Epithelial cell of prostate (primary cell): ENCODE measurements around the gene BMP4.

Source experiments
- DNase-seq: peaks from one replicate; pipeline ENCODE4 v3.0.0-alpha.2; 2011; ENCODE audit warnings: low read depth, low spot score
- H3K27ac ChIP-seq: fragments of 450-650 bp; 2 replicates; pipeline ENCODE4 v1.5.1; 2017; ENCODE audit warnings: mild to moderate bottlenecking

The BMP4 gene

GRCh38 chr14:53967606-53968005, 11.0 kb upstream of the BMP4 start:
- no peak overlapping the region for H3K27ac ChIP-seq
- no peak for DNase-seq

- H3K27ac ChIP-seq, result no peak overlapping the region
- no peak for DNase-seq
These were observed 7.6 kb upstream of the BMP4 start for GRCh38 chr14:53964249-53964648.

- H3K27ac ChIP-seq, result no peak overlapping the region
- no peak for DNase-seq
These were observed 6.9 kb upstream of the BMP4 start for GRCh38 chr14:53963320-53964227.

GRCh38 chr14:53962953-53963319, 6.3 kb upstream of the BMP4 start:
- DNase-seq, result no peak
- H3K27ac ChIP-seq, result no peak overlapping the region

- no peak overlapping the region for H3K27ac ChIP-seq
- DNase-seq, result no peak
These were observed 2.0 kb upstream of the BMP4 start for GRCh38 chr14:53958628-53959027.

GRCh38 chr14:53957739-53958138, 1.1 kb upstream of the BMP4 start:
- no peak for DNase-seq
- H3K27ac ChIP-seq, result peak overlapping the region; percentile 25

- DNase-seq, result no peak
These were observed 776 bp downstream of the BMP4 start for GRCh38 chr14:53955671-53956426.

GRCh38 chr14:53955229-53955556, 1.4 kb downstream of the BMP4 start:
- DNase-seq, result no peak
- no peak overlapping the region for H3K27ac ChIP-seq

More at GRCh38 chr14:53955671-53956426, 776 bp downstream of the BMP4 start:
- H3K27ac ChIP-seq, result no peak overlapping the region

- no peak for DNase-seq
These were observed 1.9 kb downstream of the BMP4 start for GRCh38 chr14:53954551-53955228.

GRCh38 chr14:53953828-53954550, 2.6 kb downstream of the BMP4 start:
- no peak for DNase-seq
- H3K27ac ChIP-seq, result peak overlapping the region; percentile 55

More at GRCh38 chr14:53954551-53955228, 1.9 kb downstream of the BMP4 start:
- H3K27ac ChIP-seq, result peak overlapping the region; percentile 55

GRCh38 chr14:53953002-53953827, 3.4 kb downstream of the BMP4 start:
- DNase-seq, result no peak
- peak overlapping the region; percentile 55 for H3K27ac ChIP-seq

- DNase-seq, result no peak
- H3K27ac ChIP-seq, result no peak overlapping the region
These were observed 4.1 kb downstream of the BMP4 start for GRCh38 chr14:53952533-53952932.

- H3K27ac ChIP-seq, result no peak overlapping the region
- DNase-seq, result no peak
These were observed 4.9 kb downstream of the BMP4 start for GRCh38 chr14:53951627-53952303.

GRCh38 chr14:53951243-53951626, 5.4 kb downstream of the BMP4 start:
- no peak for DNase-seq
- no peak overlapping the region for H3K27ac ChIP-seq

GRCh38 chr14:53950031-53950793, 6.4 kb downstream of the BMP4 start:
- H3K27ac ChIP-seq, result no peak overlapping the region
- no peak for DNase-seq

GRCh38 chr14:53949201-53949600, 7.4 kb downstream of the BMP4 start:
- no peak for DNase-seq
- H3K27ac ChIP-seq, result no peak overlapping the region

- H3K27ac ChIP-seq, result no peak overlapping the region
- DNase-seq, result no peak
These were observed 8.3 kb downstream of the BMP4 start for GRCh38 chr14:53948205-53948884.
